HG03575 (cell line): ENCODE results near the gene F8.
A peak's percentile ranks its signal among the peaks of the same experiment; 100 is the strongest.

Experiments
- ATAC-seq: cut with Tn5 transposase; IDR thresholded peaks from one replicate; pipeline ENCODE4 v1.9.1; 2021; ENCODE audit not compliant: unreplicated experiment, insufficient number of reproducible peaks, low FRiP score; ENCODE audit errors: extremely low read depth

The F8 gene

DNA sequence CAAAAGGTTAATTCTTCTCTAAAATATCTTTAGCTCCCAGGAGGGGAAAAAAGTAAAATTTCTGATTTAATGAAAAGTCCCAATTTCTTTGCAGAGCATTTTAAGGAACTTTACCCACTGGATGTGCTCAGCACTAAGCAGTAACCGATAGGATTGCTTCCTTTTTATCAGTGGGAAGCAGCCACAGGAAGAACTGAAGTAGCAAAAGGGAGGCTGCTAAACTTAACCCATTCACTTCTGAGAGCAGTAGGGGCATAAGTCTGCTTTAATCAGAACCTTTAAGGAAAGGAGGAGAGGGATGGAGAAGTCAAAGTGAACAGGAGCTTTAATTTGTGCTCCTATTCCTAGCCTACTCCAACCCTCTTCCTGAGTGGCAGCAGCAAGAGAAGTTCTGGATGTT, at the start of gene F8:
TSS of gene F8 (minus strand) at position 139 of the 400 bp plus-strand sequence. CDS start 171 bp downstream, outside the sequence.
- ATAC-seq, result no peak

GRCh38 chrX:155071694-155072280, 49.3 kb upstream of the F8 start:
- no peak for ATAC-seq

- no peak for ATAC-seq
Measured at GRCh38 chrX:155070975-155071693, 48.6 kb upstream of the F8 start, which contains the start of the genes BRCC3, CMC4 and MTCP1. BRCC3 (plus strand) TSS chrX:155071508; CDS start chrX:155071528, 20 bp downstream. CMC4 (minus strand) TSS chrX:155071136; CDS start chrX:155064023, 7,113 bp downstream. MTCP1 (minus strand) TSS chrX:155071136; CDS start chrX:155066010, 5,126 bp downstream.

GRCh38 chrX:155070663-155070974, 48.1 kb upstream of the F8 start:
- ATAC-seq, result no peak

DNA sequence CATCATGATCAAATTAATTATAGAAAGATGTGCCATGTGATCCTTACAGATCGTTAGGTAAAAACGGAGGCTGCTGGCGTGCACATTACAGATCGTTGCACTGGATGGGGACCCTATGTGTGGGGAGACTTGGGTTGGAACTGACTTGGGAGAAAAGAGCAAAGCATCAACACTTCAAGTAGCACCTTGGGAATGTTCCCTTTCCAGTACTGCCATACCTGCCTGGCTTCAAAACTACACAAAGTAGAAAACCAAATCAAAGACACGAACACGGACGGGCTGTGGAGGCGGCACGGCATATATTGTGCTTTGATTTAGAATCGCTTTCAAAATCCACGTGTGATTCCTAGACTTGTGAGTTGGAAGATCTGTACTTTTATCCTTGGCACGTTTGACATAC, 47.5 kb upstream of the F8 start:
- ATAC-seq, result no peak

- no peak for ATAC-seq
Measured at GRCh38 chrX:155069414-155069813, 46.9 kb upstream of the F8 start.

DNA sequence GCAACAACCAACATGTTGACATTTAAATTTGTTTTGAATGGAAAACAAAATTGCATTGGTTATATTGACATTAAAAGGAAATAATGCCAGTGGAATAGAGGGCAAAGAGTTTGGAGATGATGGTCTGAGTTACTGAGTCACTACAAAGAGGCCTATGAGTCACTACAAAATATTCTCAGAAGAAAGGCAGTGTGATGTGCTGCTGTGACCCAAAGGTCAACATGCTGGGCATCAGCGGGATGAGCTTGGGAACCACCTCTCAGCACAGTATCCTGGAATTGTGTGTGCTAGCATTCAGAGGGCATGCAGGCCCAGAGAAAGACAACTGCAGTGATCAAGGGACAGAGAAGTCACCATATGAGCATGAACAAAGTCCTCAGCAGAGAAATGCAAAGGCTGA, 45.6 kb upstream of the F8 start:
- no peak for ATAC-seq

DNA sequence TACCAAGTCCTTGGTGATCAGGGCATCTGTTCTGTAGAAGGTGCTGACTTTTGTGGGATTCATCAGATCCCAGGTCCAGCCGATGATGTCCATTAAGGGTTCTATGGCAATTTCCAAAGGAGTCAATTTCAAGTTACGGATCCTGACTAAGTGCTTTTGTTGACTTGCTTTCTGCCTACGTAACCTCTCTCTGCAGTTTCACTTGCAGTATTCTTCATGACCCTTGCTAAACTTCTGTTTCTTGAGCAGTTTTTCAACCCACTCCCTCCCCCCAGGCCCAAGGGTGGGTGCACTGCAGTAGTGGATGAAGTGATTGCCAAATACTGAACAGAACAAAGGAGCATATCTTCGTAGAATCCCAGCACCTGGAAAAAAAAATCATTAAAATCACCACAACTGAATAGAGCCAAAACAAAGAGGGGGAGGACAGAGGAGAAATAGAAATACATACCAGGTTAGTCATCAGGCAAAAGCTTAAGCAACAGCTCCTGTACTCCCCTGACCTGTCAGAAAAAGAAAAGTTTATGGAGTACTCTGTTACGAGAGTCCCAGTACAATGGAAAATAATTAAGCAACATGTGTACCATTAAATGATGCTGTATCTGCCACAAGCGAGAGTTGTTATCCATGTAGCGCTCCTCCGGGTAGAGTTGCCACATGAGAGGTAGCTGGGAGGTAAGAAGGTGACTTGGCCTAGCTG, 42.7 kb upstream of the F8 start:
- no peak for ATAC-seq

DNA sequence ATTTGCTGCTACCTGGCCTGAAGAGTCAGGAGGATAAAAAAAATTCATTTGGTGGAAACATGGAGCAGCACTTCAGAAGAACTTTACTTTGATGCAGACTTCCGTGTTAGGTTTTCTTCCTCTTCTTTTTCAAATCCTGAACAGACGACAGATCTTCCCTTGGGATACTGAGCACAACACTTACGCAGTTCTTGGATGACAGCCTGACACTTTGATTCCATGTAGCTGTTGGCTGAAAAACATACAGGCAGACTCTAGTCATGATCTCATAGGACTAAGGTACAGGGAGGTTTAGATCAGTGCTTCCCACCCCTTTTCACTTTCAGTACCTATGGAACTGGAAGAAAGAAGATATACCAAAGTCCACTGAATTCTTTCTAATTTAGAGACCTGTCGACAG, 39.2 kb upstream of the F8 start:
- no peak for ATAC-seq

DNA sequence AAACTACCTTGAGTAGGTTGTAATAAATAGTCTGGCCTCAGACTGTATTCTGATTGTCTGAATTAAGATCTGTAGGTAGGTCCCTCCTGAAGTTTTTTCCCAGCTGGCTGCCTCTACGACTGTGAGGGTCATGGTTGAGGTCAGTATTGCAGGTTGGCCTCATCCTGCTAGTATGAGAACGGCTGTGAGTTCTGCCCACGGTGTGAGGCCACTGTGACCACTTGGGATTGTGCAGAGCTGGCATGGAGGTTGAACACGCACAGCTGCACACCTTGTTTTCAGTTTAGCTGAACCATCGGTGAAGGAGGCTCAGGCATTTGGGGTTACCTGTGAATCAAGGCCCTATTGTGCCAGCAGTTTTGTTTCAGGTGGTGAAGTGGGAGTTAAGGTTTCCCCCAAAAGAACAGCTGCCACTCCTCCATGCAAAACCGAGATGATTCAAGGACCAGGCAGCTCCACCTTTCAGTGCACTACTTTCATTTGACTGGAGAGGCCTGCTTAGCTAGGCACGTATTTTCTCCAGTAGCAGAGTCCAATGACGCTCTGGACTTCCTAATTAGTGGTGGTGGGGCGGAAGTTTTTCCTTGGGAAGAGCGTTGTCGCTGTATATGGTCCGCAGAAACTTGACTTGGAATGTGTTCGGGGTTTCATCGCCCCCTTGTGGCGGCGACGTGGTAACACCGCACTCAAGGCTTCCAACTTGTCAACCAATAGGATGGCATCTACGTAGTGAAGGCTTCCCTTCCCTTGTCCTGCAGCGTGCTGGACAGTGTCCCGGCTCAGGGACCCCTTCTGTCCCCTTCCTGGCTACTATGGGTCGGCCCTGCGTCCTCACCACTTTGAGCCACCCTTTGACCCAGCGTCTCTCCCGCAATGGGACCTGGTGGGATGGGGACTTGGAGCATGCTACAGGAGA, 34.6 kb upstream of the F8 start:
- ATAC-seq, result peak; percentile 63

- no peak for ATAC-seq
Measured at GRCh38 chrX:155056471-155056870, 33.9 kb upstream of the F8 start.

DNA sequence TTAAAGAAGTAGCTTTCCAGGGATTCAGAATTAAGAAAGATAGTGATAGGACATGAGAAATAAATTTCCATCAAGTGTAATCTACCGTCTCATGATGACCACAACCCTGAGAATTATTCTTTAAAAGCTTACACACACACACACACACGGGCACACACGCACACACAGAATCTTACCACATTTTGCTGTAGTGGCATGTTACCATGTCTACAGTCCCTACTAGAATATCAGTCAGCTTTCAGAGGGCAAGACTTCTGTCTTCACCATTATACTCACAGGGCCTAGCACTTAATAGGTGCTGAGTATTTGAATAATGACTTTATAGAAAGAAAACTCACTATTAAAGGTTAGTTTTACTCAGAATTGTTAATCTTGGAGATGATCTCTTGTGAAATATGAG, 33.0 kb upstream of the F8 start:
- no peak for ATAC-seq

DNA sequence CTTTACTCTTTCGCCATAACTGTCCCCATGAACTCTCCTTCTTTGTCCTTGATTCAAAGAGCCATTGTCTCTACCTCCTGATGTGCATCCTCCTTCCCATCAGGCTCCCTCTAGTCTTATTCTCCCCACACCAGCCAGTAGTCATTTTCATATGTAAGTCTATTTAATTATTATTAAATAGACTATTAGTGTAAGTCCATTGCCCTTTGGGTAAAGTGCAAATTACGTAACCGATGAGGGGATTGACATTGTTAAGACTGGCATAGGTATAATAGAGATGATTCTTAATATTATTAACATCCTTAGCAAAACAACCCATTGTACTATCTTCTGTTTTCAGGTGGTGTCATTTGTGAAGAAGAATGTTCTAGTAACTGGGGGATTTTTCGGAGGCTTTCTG, 31.7 kb upstream of the F8 start:
- no peak for ATAC-seq

- ATAC-seq, result no peak
Measured at GRCh38 chrX:155053656-155054055, 31.1 kb upstream of the F8 start.

GRCh38 chrX:155052738-155053498, 30.4 kb upstream of the F8 start:
- ATAC-seq, result no peak

DNA sequence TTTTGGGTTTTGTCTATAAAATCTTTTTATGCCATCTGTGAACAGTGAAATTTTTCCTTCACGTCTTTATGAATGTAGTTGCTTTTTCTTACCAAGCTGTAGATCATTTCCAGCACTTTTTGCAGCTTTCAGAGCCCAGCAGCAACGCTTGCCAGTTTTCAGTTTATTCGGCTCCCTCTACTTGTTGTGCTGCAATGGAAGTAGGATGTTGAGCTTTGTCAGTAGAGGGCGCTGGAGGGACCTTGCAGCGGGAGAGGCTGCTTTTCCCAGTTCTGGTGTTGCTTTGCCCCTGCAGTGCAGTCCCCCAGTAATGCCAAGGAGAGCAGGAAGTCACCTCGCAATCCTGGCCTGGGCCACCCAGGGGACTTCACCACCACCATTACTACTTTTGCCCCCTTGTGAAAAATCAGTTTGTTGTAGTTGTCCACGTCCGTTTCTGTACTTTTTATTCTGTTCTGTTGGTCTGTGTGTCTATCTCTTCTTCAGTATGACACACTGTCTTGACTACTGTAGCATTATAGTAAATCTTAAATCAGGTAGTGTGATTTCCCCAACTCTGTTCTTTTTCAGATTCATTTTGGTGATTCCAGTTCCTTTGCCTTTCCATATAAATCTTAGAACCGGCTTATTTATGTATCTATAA, 26.6 kb upstream of the F8 start:
- ATAC-seq, result no peak

DNA sequence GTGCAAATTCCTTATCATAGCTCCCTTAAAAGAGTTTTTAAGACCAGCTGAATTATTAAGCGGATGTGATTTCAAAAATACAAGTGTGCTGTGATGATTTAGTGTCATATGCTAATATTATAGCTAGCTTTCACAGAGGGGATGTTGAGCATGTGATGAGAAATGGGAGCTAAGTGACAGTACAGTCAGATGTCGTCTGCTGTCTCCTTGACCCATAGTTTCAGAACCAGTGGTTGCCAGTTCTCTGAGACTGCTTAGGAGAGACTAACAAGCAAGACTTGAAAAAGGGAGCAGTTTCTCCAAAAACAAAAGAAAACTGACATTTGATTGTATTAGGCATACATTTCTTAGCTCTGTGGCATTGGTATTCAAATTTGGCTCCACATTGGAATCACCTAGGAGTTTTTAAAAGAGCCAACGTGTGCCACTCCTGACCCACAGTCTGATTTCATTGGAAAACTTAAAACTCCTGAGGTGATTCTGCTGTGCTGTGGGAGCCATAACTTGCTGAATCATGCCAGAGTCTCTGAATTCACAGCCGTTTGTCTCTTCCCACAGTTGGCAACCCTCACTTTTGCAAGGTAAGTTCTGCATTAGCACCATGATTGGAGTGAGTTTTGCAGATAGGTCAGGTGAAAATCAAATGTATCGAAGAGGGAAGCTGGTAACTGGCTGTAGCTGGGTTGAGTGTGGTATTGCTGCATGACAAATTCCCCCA, 24.4 kb upstream of the F8 start:
- ATAC-seq, result no peak
